NCI-H460 (cell line): ENCODE data around the gene FDX1. TPM values are rescaled to one million over a fixed set of nuclear protein-coding genes. Genes with fewer than 3 reads are reported as not detected.

Source experiments
- DNase-seq: peaks from one replicate; pipeline ENCODE4 v3.0.0-alpha.2; 2016; ENCODE audit warnings: low read depth; ENCODE audit errors: extremely low read depth
- total RNA-seq: library from RNA; depleted of rRNA; stranded (reverse); fragments of >200 nt; shearing (Covaris generic); gene quantifications from 2 replicates; pipeline ENCODE4 v1.2.3, GENCODE V29; 2014

Gene FDX1
- total RNA-seq, 1 experiment from 2014 or later, result 9.7 TPM

- no peak for DNase-seq
Measured at GRCh38 chr11:110455718-110456117, 26.0 kb downstream of the FDX1 start.

GRCh38 chr11:110463153-110463552 is 33.4 kb downstream of the FDX1 start:
- DNase-seq, result peak; percentile 16

- no peak for DNase-seq
Measured at GRCh38 chr11:110465231-110465630, 35.5 kb downstream of the FDX1 start.

GRCh38 chr11:110467556-110467955 is 37.8 kb downstream of the FDX1 start:
- DNase-seq, result no peak

DNA sequence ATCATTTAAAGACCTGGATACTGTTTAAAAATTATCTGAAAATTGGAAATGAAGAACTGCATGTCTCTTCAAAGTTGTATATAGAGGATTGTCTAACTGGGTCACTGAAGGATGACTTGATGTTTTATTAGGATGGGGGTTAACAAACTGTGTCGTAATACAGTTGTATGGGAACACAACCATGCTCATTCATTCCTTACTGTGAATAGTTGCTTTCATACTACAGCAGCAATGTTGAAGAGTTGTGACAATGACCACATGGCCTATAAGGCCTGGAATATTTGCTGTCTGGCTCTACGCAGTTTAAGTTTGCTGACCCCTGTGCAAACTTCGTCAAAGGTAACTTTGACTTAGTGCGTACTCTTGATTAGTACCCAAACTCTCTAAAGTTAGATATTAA is 38.4 kb downstream of the FDX1 start:
- no peak for DNase-seq

GRCh38 chr11:110469127-110469526 is 39.4 kb downstream of the FDX1 start:
- no peak for DNase-seq

- DNase-seq, result no peak
Measured at GRCh38 chr11:110470716-110471115, 41.0 kb downstream of the FDX1 start.

DNA sequence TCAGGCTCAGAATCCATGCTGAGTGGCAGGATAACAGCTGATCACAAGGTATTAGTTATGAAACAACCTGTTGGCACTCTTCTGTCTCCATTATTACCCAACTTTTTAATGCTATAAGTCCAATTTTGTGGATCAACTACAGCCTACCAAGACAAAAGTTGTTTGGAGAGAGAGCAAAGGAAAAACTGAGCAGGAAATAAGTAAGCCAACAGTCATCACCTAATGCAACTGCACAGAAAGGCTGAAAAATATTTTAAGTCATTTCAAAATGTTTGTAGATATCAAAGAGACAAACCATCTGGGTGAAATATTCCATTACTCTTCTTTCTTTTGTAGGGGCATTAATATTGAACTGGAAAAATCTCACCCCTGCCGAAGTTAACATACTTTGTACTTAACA is 41.6 kb downstream of the FDX1 start:
- no peak for DNase-seq

DNA sequence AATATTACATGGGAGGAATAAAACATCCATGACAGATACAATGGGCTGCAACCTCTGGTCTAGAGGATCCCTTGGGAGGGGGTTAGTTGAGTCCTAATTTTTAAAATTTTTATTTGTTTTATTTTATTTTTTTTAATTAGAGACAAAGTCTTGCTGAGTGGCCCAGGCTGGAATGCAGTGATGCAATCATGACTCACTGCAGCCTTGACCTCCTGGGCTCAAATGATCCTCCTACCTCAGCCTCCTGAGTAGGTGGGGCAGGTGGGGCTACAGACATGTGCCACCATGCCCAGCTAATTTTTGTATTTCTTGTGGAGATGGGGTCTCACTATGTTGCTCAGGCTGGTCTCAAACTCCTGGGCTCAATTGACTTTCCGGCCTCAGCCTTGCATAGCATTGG is 43.1 kb downstream of the FDX1 start:
- no peak for DNase-seq

DNA sequence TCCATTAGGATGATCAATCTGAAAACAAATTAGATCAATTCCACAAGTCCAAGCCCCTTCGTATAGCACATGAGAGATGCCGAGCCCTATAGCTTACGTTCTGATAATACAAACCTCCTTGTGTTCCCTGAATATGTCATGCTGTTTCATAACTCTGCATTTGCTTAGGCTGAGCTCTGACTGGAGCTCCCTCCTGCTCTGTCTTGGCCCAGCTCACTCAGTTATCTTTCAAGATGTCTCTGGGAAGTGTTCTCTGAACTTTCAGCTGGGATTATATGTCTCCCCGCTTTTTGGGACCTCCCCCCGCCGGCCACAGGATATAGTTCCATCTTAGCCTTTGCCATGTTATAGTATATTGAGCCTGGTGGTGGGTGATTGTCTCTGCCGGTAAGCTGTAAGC is 44.0 kb downstream of the FDX1 start:
- no peak for DNase-seq

DNA sequence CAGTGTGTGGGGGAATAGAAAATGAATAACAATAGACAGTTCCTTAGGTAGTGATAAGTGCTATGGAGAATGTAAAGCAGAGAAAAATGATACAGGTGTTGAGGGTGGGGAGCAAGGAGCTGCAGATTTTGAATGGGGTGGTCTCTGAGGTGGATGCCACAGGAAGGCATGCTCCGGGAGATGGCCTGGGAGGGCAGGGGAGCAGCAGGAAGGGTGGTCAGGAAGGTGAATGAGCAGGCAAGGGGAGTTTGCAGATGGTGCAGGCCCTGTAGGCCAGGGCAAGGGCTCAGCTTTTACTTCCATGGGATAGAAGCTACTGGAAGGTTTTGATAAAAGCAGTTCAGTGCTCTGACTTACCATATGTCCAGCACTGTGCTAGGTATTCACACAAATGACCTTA is 44.8 kb downstream of the FDX1 start:
- DNase-seq, result no peak

- no peak for DNase-seq
Measured at GRCh38 chr11:110475671-110476070, 45.9 kb downstream of the FDX1 start.

DNA sequence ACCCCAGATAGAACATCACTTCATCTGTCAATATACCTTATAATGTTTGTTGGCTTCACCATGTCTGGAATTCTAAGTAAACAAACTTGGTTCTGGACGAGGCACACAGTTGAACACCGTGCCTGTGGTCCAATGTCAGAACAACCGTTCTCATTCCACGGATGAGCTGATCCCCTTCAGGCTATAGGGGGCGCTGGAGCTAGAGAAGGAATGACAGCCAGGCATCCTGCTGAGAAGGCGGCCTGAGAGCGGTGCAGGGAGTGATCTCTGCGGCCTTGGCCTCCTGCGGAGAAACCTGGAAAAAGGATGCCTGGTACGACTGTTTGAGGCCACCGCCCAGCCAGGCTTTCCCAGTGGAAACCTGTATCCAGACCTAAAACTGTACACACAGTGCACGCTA is 48.7 kb downstream of the FDX1 start:
- DNase-seq, result no peak

- no peak for DNase-seq
Measured at GRCh38 chr11:110479108-110480101, 49.7 kb downstream of the FDX1 start.

DNA sequence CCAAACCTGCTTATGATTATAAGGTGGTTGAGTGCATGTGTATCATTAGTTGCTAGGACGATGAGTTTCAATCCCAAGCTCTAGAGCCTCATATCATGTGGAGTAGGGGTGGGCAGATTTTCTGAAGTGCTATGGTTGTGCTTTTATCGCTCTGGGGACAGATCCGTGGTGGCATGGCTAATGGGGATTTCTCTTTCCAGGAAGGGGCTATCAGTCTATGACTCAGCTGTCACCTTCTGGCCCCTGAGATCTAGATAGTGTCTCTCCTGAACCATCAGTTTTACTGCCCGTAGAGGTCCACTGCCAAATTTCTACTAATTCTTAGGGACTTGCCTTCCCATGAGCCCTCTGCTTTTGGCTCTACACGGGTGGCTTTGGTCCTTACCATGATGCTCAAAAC is 51.8 kb downstream of the FDX1 start:
- DNase-seq, result no peak

DNA sequence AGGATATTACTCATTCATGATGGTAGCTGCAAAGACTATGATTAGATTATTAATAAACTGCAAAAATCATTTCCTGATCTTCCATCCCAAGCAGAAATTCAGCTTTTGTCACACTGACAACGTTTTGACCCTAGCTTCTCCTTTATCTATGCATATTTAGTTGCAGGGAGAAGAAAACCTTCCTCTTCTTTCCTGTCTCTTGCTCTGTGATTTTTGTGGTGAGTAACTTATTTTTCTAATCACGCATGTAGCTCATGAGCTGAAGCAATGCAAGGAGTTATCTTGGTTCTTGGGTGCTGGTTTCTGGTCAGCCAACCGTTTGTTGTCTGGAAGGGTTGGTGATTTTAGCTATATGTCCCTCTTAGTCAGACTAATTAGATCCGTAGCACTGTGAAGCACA is 56.4 kb downstream of the FDX1 start:
- no peak for DNase-seq

GRCh38 chr11:110488446-110488845 is 58.7 kb downstream of the FDX1 start:
- no peak for DNase-seq

GRCh38 chr11:110490886-110491285 is 61.1 kb downstream of the FDX1 start:
- DNase-seq, result no peak

DNA sequence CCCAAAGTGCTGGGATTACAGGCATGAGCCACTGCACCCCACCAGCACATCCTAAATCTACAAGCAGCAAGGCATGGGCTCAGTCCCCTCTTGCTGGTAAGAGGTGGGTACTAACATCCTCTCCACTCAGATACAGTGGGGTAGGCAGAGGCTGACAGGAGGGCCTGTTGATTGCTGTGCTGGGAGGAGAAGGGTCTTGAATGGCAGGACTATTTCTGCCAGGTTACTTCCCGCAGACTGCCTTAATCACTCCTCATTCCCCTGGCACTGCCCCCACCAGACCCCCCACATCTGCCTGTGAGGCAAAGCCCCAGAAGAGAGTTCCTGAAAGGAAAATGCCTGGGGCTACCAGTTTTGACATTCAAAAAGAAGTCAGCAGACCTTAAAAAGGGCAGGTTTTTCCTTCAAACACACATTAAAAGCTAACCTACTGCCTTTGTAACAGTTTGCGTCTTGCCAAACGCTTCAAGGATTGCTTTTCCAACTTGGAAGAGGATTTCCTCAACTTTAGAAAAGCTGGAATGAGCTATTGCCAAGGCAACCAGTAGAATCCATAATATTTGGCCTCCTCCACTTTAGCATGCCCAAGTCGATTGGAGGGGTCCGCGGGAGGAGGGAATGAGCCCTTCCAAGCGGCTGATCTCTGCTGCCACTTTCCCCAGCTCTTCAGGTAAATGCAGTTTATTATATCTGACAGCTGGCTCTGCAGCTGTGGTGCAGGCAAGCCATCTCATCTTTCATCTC is 62.0 kb downstream of the FDX1 start:
- no peak for DNase-seq

GRCh38 chr11:110492321-110492685 is 62.6 kb downstream of the FDX1 start:
- DNase-seq, result no peak

- no peak for DNase-seq
Measured at GRCh38 chr11:110493346-110493745, 63.6 kb downstream of the FDX1 start.
